MCF 10A (cell line): Measurements from ENCODE around the gene AGBL5. TPM values are rescaled to one million over a fixed set of nuclear protein-coding genes. Genes with fewer than 3 reads are reported as not detected.

Experiments
- BruUV-seq: library from RNA; stranded (reverse); fragments of 400-500 nt; replicated peaks from 2 replicates; lab custom pipeline; 2021; lab: Mats Ljungman, UMichigan
- CTCF ChIA-PET: fragments of 300-600 bp; sonication (Branson Sonifier 250); formaldehyde crosslinking; extraction: SDS; loops from one replicate; lab custom pipeline; 2021; ENCODE audit warnings: antibody characterized with exemption, inconsistent platforms; lab: Yijun Ruan, JAX
- POLR2A ChIA-PET: fragments of 300-600, 350-650 bp; sonication (Branson Sonifier 250); formaldehyde crosslinking; extraction: SDS; loops from one replicate; lab custom pipeline; 2020; ENCODE audit warnings: antibody characterized with exemption, inconsistent platforms; lab: Yijun Ruan, JAX
- DNase-seq: peaks from one replicate; pipeline ENCODE4 v3.0.0-alpha.2; 2018; ENCODE audit not compliant: unreplicated experiment
- H3K27ac Mint-ChIP-seq: one replicate; pipeline ENCODE4 v1.8.0; 2022; ENCODE audit warnings: mild to moderate bottlenecking, low read depth, mixed read lengths; ENCODE audit not compliant: unreplicated experiment
- H3K27me3 Mint-ChIP-seq: one replicate; pipeline ENCODE4 v1.8.0; 2022; ENCODE audit warnings: mixed read lengths; ENCODE audit not compliant: insufficient read depth, unreplicated experiment
- H3K36me3 Mint-ChIP-seq: one replicate; pipeline ENCODE4 v1.8.0; 2022; ENCODE audit warnings: mild to moderate bottlenecking, moderate library complexity, mixed read lengths; ENCODE audit not compliant: insufficient read depth, unreplicated experiment
- H3K4me1 Mint-ChIP-seq: one replicate; pipeline ENCODE4 v1.8.0; 2022; ENCODE audit warnings: mixed read lengths; ENCODE audit not compliant: insufficient read depth, unreplicated experiment
- H3K4me3 Mint-ChIP-seq: one replicate; pipeline ENCODE4 v1.8.0; 2022; ENCODE audit warnings: mild to moderate bottlenecking, moderate library complexity, mixed read lengths; ENCODE audit not compliant: unreplicated experiment
- H3K9me3 Mint-ChIP-seq: one replicate; pipeline ENCODE4 v1.8.0; 2022; ENCODE audit warnings: mixed read lengths; ENCODE audit not compliant: unreplicated experiment
- intact Hi-C: fragments of 100-400 bp; cut with micrococcal nuclease; formaldehyde crosslinking; loops from 2 replicates; pipeline ENCODE4 v1.14.1; 2022
- total RNA-seq: library from RNA; stranded (reverse); gene quantifications from 2 replicates; pipeline ENCODE4 v1.2.3, GENCODE V29; 2022
- TF ChIP-seq, protein P1 (sequence below): fragments of 200-600 bp; IDR thresholded peaks from one replicate; pipeline ENCODE4 v1.8.0; 2022; ENCODE audit warnings: antibody characterized with exemption, mild to moderate bottlenecking; ENCODE audit not compliant: unreplicated experiment

Gene AGBL5
- total RNA-seq, 1 experiment from 2014 or later = 22.7 TPM

- Mint-ChIP-seq H3K4me3 (no peak overlapping the region), H3K9me3 (no peaks in the 10 kb centered on the region), H3K4me1 (peaks cover 9% of the 10 kb centered on the region), H3K36me3 (peaks cover 23% of the 10 kb centered on the region), H3K27me3 (no peaks in the 10 kb centered on the region), H3K27ac (no peak overlapping the region)
- CTCF ChIA-PET = interaction anchor here (0.8 to 2.4 kb wide), 4 partner anchors 9 to 336 kb away, joined by 5 to 10 read pairs (median 6); no protein-coding TSS in a partner anchor
- TSS peak; percentile 46 for BruUV-seq
- POLR2A ChIA-PET = no interaction called here
- TF ChIP-seq, protein P1, sequence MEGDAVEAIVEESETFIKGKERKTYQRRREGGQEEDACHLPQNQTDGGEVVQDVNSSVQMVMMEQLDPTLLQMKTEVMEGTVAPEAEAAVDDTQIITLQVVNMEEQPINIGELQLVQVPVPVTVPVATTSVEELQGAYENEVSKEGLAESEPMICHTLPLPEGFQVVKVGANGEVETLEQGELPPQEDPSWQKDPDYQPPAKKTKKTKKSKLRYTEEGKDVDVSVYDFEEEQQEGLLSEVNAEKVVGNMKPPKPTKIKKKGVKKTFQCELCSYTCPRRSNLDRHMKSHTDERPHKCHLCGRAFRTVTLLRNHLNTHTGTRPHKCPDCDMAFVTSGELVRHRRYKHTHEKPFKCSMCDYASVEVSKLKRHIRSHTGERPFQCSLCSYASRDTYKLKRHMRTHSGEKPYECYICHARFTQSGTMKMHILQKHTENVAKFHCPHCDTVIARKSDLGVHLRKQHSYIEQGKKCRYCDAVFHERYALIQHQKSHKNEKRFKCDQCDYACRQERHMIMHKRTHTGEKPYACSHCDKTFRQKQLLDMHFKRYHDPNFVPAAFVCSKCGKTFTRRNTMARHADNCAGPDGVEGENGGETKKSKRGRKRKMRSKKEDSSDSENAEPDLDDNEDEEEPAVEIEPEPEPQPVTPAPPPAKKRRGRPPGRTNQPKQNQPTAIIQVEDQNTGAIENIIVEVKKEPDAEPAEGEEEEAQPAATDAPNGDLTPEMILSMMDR = no peak
- intact Hi-C loops = no loop called here
- no peak for DNase-seq
These were observed 25.3 kb upstream of the AGBL5 start for GRCh38 chr2:27025861-27026851.

- TF ChIP-seq, protein P1 = no peak
- ChIA-PET POLR2A (no interaction called here), CTCF (interaction anchor here (1.2 to 2.4 kb wide), 2 partner anchors 27 to 65 kb away, joined by 8 to 10 read pairs; no protein-coding TSS in a partner anchor)
- intact Hi-C loops = no loop called here
- no peaks in the 10 kb centered on the region for H3K9me3 Mint-ChIP-seq
- BruUV-seq = no TSS peak
- H3K27ac Mint-ChIP-seq = no peak overlapping the region
- peaks cover 4% of the 10 kb centered on the region for H3K4me1 Mint-ChIP-seq
- no peak for DNase-seq
- H3K27me3 Mint-ChIP-seq = no peaks in the 10 kb centered on the region
- H3K36me3 Mint-ChIP-seq = peaks cover 21% of the 10 kb centered on the region
- no peak overlapping the region for H3K4me3 Mint-ChIP-seq
These were observed 24.2 kb upstream of the AGBL5 start for GRCh38 chr2:27027211-27027651.

GRCh38 chr2:27029051-27029450 lies 22.4 kb upstream of the AGBL5 start:
- TF ChIP-seq, protein P1 = no peak
- ChIA-PET POLR2A (interaction anchor here (1.4 kb wide), 1 partner anchor 57 kb away, joined by 4 read pairs; no protein-coding TSS in a partner anchor), CTCF (interaction anchor here (0.9 to 1.1 kb wide), 2 partner anchors 67 kb away, joined by 4 to 7 read pairs; no protein-coding TSS in a partner anchor)
- Mint-ChIP-seq H3K36me3 (peaks cover 21% of the 10 kb centered on the region), H3K27ac (no peak overlapping the region), H3K4me3 (no peak overlapping the region), H3K4me1 (peaks cover 13% of the 10 kb centered on the region), H3K27me3 (no peaks in the 10 kb centered on the region), H3K9me3 (no peaks in the 10 kb centered on the region)
- intact Hi-C loops = no loop called here
- no peak for DNase-seq
- no TSS peak for BruUV-seq
